A204.1 (cell line): Measurements from ENCODE around the gene ADGRL2.

Experiments used
- FAIRE-seq: peaks from 2 replicates; lab custom pipeline; 2012; peaks lifted over from hg19 to GRCh38; lab: Jason Lieb, UNC

ADGRL2 gene

GRCh38 chr1:81990241-81990640 is 189.5 kb downstream of the ADGRL2 start:
- no peak for FAIRE-seq

- no peak for FAIRE-seq
Observed at GRCh38 chr1:81998165-81998564, 197.4 kb downstream of the ADGRL2 start.

GRCh38 chr1:81999364-81999763 is 198.6 kb downstream of the ADGRL2 start:
- no peak for FAIRE-seq

- FAIRE-seq, result no peak
Observed at GRCh38 chr1:82000221-82000620, 199.5 kb downstream of the ADGRL2 start.

- FAIRE-seq, result no peak
Observed at GRCh38 chr1:82001345-82001744, 200.6 kb downstream of the ADGRL2 start.

GRCh38 chr1:82007804-82008203 is 207.1 kb downstream of the ADGRL2 start:
- FAIRE-seq, result no peak

- FAIRE-seq, result no peak
Observed at GRCh38 chr1:82013702-82014101, 213.0 kb downstream of the ADGRL2 start.

GRCh38 chr1:82015444-82015843 is 214.7 kb downstream of the ADGRL2 start:
- no peak for FAIRE-seq

- no peak for FAIRE-seq
Observed at GRCh38 chr1:82018319-82018718, 217.6 kb downstream of the ADGRL2 start.

GRCh38 chr1:82019508-82019907 is 218.8 kb downstream of the ADGRL2 start:
- no peak for FAIRE-seq

- no peak for FAIRE-seq
Observed at GRCh38 chr1:82030830-82031229, 230.1 kb downstream of the ADGRL2 start.

GRCh38 chr1:82032068-82032467 is 231.3 kb downstream of the ADGRL2 start:
- no peak for FAIRE-seq

- FAIRE-seq, result no peak
Observed at GRCh38 chr1:82034812-82035211, 234.1 kb downstream of the ADGRL2 start.
